Esophagus squamous epithelium (tissue), 5 donors: ENCODE measurements around the gene GMNC. TPM values are rescaled to one million over a fixed set of nuclear protein-coding genes. Genes with fewer than 3 reads are reported as not detected.

Experiments used
- DNase-seq: peaks from one replicate; lab custom pipeline; 2025; lab: John Stamatoyannopoulos, UW
- H3K27ac ChIP-seq, 4 donors: fragments of 200-600 bp; sonication (generic); one replicate each; pipeline ENCODE4 v1.5.1; 2016 to 2019; ENCODE audit warnings: mild to moderate bottlenecking in 1 of 4
- H3K27me3 ChIP-seq, 4 donors: fragments of 200-600 bp; sonication (generic); 1 replicate in 3 of 4; 2 replicates in 1 of 4; pipeline versions ENCODE4 v1.5.1 to v1.6.0; 2017 to 2021; ENCODE audit warnings: antibody characterized with exemption in 1 of 4
- H3K36me3 ChIP-seq, 3 donors: fragments of 200-600 bp; sonication (generic); one replicate each; pipeline ENCODE4 v1.5.1; 2016 to 2019
- H3K4me1 ChIP-seq, 3 donors: fragments of 200-600 bp; sonication (generic); one replicate each; pipeline ENCODE4 v1.5.1; 2017 to 2019
- H3K4me3 ChIP-seq, 4 donors: fragments of 200-600 bp; sonication (generic); 1 replicate in 3 of 4; 2 replicates in 1 of 4; pipeline ENCODE4 v1.5.1; 2016 to 2019; ENCODE audit warnings: mild to moderate bottlenecking in 2 of 4, moderate library complexity in 1 of 4
- H3K9me3 ChIP-seq, 3 donors: fragments of 200-600 bp; sonication (generic); one replicate each; pipeline ENCODE4 v1.5.1; 2016 to 2019
- CTCF ChIP-seq, 6 experiments: fragments of 450-650 bp in 4 of 6; fragments of 200-600 bp in 2 of 6; sonication (generic) in 2 of 6; IDR thresholded peaks; one replicate each; pipeline ENCODE4 v1.5.1; 2016 to 2019; ENCODE audit warnings: antibody characterized with exemption in 6 of 6, mild to moderate bottlenecking in 4 of 6, moderate library complexity in 4 of 6
- POLR2A ChIP-seq, 4 donors: fragments of 450-650 bp; IDR thresholded peaks; one replicate each; pipeline ENCODE4 v1.6.1; 2017; ENCODE audit warnings: antibody characterized with exemption in 4 of 4, mild to moderate bottlenecking in 4 of 4, moderate library complexity in 3 of 4
- WGBS, 2 donors: methylation state at CpG; one replicate each; pipeline ENCODE4 v1.1.5; 2018; 5-methylcytosine and 5-hydroxymethylcytosine counted together
- intact Hi-C: fragments of 100-400 bp; cut with DNase I; formaldehyde crosslinking; loops from one replicate; pipeline ENCODE4 v1.15.0; 2022
- total RNA-seq, 4 donors: library from RNA; depleted of rRNA; stranded (reverse); fragments of >200 nt; gene quantifications; one replicate each; pipeline ENCODE4 v1.1.0, GENCODE V29; 2016
- donor health status: DM: yes; HTN: yes; CAD: no.

The GMNC gene
- total RNA-seq, 4 donors from 2014 or later: not detected

- no peaks in the 10 kb centered on the region for H3K4me1 ChIP-seq
- no peaks in the 10 kb centered on the region for H3K36me3 ChIP-seq
- H3K27me3 ChIP-seq: no peaks in the 10 kb centered on the region
- H3K9me3 ChIP-seq: no peaks in the 10 kb centered on the region
- 32 to 51% methylated on average over 2 of the region's 2 CpGs for WGBS, 2 donors
- H3K4me3 ChIP-seq: no peak overlapping the region
- no peak for DNase-seq
- H3K27ac ChIP-seq: no peak overlapping the region
- intact Hi-C loops: no loop called here
- TF ChIP-seq POLR2A (IDR thresholded peaks at IDR 0.05) (no peak), CTCF (IDR thresholded peaks at IDR 0.05) (no peak)
Observed at GRCh38 chr3:190826018-190826417, 36.5 kb downstream of the GMNC start.

GRCh38 chr3:190825386-190826016, 37.0 kb downstream of the GMNC start:
- H3K4me1 ChIP-seq: no peaks in the 10 kb centered on the region
- no peak overlapping the region for H3K27ac ChIP-seq
- 82 to 95% methylated on average over 4 of the region's 4 CpGs for WGBS, 2 donors
- H3K27me3 ChIP-seq: no peaks in the 10 kb centered on the region
- intact Hi-C loops: no loop called here
- H3K36me3 ChIP-seq: no peaks in the 10 kb centered on the region
- H3K4me3 ChIP-seq: no peak overlapping the region
- H3K9me3 ChIP-seq: no peaks in the 10 kb centered on the region
- TF ChIP-seq POLR2A (IDR thresholded peaks at IDR 0.05) (no peak), CTCF (IDR thresholded peaks at IDR 0.05) (no peak)
- DNase-seq: no peak

DNA sequence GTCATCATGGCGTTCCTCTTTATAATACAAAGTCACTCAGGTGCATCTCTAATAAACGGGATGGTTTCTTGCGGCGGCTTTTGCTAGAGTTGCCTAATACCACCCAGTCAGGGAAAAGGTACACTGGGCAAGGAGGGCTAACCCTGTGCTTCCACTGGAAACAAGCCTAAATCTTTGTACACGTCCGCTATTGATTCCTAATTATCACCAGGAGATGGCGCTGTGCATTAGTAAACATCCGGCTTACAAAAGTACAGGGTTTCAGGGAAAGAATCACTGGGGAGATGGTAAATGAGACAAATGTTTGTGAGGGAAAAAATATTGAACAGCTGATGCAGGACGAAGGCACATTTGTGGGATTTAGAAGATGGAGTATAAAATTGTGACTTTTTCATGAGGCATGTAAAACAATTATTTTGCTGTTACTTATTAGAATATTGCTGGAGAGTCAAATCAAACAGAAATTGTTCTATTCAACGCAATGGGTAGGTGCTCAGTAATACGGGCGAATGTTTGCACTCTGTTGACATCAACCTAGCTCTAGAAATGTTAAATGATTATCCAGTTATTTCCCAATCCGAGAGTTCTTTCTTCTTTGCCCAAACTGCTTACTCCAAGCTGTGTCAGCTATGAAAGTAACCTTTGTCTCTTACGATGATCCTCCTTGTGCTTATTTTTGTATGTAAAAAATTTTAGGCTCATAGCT, 50.6 kb downstream of the GMNC start:
- H3K9me3 ChIP-seq: no peaks in the 10 kb centered on the region
- H3K4me1 ChIP-seq: no peaks in the 10 kb centered on the region
- DNase-seq: no peak
- no peak overlapping the region for H3K4me3 ChIP-seq
- H3K27me3 ChIP-seq: peaks cover 0 to 3% (median 0%) of the 10 kb centered on the region in 4 donors
- no peak overlapping the region for H3K27ac ChIP-seq
- WGBS, 2 donors: 42 to 45% methylated on average over 14 of the region's 14 CpGs
- H3K36me3 ChIP-seq: no peaks in the 10 kb centered on the region
- intact Hi-C loops: no loop called here
- no peak for TF ChIP-seq POLR2A (IDR thresholded peaks at IDR 0.05)
- TF ChIP-seq CTCF (IDR thresholded peaks at IDR 0.05): peak in 4 of 6 experiments; percentile 25 to 57 (median 30)

- 64 to 74% methylated on average over 4 of the region's 4 CpGs for WGBS, 2 donors
- intact Hi-C loops: no loop called here
Observed at GRCh38 chr3:190810957-190811356, 51.5 kb downstream of the GMNC start.

More at GRCh38 chr3:190810957-190811356, 51.5 kb downstream of the GMNC start:
- H3K27me3 ChIP-seq: peaks cover 0 to 3% (median 0%) of the 10 kb centered on the region in 4 donors
- TF ChIP-seq POLR2A (IDR thresholded peaks at IDR 0.05) (no peak), CTCF (IDR thresholded peaks at IDR 0.05) (no peak)
- DNase-seq: no peak
- H3K36me3 ChIP-seq: no peaks in the 10 kb centered on the region
- H3K9me3 ChIP-seq: no peaks in the 10 kb centered on the region
- H3K27ac ChIP-seq: no peak overlapping the region
- H3K4me1 ChIP-seq: no peaks in the 10 kb centered on the region
- no peak overlapping the region for H3K4me3 ChIP-seq
